ENCODE results near the gene LSM14A.

LSM14A gene

DNA sequence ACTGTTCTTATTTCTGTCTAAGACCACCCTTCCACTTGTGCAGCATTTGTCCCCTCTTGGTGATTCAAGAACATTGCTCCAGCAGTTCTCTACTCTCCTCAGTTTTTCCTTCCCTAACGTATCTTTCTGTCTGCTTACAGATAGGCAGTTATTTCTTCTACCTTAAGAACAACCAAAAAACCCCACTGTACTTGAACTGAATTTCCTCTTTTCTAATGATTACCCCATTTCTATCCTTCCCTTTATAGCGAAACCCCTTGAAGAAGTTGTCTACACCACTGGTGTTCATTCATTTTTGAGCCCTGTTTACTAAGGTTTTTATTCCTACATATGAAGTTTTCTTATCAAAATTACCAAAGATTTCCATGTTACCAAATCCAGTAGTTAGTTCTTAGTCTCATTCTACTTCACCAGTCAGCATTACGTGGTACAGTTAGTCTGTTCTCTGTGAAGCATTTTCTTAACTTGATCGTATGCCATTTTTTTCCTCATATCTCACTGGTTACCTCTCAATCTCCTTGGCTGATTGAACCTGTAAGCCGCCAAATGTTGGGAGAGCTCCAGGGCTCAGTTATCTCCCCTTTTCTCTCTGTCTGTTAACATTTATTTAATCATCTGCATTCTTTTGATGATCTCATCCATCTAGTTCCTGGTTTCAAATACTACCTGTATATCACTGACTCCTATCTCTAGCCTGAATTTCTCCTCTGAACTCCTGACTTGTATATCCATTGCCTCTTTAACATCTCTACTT, 9.0 kb downstream of the LSM14A start (continued):
- TF ChIP-seq, protein P1, sequence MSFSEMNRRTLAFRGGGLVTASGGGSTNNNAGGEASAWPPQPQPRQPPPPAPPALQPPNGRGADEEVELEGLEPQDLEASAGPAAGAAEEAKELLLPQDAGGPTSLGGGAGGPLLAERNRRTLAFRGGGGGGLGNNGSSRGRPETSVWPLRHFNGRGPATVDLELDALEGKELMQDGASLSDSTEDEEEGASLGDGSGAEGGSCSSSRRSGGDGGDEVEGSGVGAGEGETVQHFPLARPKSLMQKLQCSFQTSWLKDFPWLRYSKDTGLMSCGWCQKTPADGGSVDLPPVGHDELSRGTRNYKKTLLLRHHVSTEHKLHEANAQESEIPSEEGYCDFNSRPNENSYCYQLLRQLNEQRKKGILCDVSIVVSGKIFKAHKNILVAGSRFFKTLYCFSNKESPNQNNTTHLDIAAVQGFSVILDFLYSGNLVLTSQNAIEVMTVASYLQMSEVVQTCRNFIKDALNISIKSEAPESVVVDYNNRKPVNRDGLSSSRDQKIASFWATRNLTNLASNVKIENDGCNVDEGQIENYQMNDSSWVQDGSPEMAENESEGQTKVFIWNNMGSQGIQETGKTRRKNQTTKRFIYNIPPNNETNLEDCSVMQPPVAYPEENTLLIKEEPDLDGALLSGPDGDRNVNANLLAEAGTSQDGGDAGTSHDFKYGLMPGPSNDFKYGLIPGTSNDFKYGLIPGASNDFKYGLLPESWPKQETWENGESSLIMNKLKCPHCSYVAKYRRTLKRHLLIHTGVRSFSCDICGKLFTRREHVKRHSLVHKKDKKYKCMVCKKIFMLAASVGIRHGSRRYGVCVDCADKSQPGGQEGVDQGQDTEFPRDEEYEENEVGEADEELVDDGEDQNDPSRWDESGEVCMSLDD (tag by site-specific recombination; IDR thresholded peaks at IDR 0.05): no peak
- TF ChIP-seq ZBTB7A (tag by site-specific recombination; IDR thresholded peaks at IDR 0.05; ENCODE audit: low read depth): no peak
- no peak for TF ChIP-seq SP3 (tag by site-specific recombination; IDR thresholded peaks at IDR 0.05)
- peak; percentile 58 for TF ChIP-seq ZNF664 (tag by site-specific recombination; IDR thresholded peaks at IDR 0.05)
- TF ChIP-seq ZNF621 (tag by site-specific recombination; IDR thresholded peaks at IDR 0.05): no peak
- TF ChIP-seq, protein P2, sequence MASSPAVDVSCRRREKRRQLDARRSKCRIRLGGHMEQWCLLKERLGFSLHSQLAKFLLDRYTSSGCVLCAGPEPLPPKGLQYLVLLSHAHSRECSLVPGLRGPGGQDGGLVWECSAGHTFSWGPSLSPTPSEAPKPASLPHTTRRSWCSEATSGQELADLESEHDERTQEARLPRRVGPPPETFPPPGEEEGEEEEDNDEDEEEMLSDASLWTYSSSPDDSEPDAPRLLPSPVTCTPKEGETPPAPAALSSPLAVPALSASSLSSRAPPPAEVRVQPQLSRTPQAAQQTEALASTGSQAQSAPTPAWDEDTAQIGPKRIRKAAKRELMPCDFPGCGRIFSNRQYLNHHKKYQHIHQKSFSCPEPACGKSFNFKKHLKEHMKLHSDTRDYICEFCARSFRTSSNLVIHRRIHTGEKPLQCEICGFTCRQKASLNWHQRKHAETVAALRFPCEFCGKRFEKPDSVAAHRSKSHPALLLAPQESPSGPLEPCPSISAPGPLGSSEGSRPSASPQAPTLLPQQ (tag by site-specific recombination; IDR thresholded peaks at IDR 0.05): peak; percentile 86
- TF ChIP-seq ZFP37 (tag by site-specific recombination; IDR thresholded peaks at IDR 0.05): 0 out of 2 replicates have a peak, but pooled peaks have one; percentile 29
- no peak for TF ChIP-seq ZNF239 (tag by site-specific recombination; IDR thresholded peaks at IDR 0.05)
- TF ChIP-seq ZNF560 (tag by site-specific recombination; IDR thresholded peaks at IDR 0.05; ENCODE audit: borderline replicate concordance): no peak
- 0 out of 2 replicates have a peak, but pooled peaks have one; percentile 25 for TF ChIP-seq ZNF843 (tag by site-specific recombination; IDR thresholded peaks at IDR 0.05)
- 0 out of 2 replicates have a peak, but pooled peaks have one; percentile 4 for TF ChIP-seq ZNF341 (tag by site-specific recombination; IDR thresholded peaks at IDR 0.05; ENCODE audit: low read depth)
- no peak for TF ChIP-seq ZNF292 (tag by site-specific recombination; IDR thresholded peaks at IDR 0.05; ENCODE audit: borderline replicate concordance, low read depth)
- no peak for TF ChIP-seq ZNF114 (tag by site-specific recombination; IDR thresholded peaks at IDR 0.05)
- TF ChIP-seq ZNF169 (tag by site-specific recombination; IDR thresholded peaks at IDR 0.05): no peak
- TF ChIP-seq, protein P3, sequence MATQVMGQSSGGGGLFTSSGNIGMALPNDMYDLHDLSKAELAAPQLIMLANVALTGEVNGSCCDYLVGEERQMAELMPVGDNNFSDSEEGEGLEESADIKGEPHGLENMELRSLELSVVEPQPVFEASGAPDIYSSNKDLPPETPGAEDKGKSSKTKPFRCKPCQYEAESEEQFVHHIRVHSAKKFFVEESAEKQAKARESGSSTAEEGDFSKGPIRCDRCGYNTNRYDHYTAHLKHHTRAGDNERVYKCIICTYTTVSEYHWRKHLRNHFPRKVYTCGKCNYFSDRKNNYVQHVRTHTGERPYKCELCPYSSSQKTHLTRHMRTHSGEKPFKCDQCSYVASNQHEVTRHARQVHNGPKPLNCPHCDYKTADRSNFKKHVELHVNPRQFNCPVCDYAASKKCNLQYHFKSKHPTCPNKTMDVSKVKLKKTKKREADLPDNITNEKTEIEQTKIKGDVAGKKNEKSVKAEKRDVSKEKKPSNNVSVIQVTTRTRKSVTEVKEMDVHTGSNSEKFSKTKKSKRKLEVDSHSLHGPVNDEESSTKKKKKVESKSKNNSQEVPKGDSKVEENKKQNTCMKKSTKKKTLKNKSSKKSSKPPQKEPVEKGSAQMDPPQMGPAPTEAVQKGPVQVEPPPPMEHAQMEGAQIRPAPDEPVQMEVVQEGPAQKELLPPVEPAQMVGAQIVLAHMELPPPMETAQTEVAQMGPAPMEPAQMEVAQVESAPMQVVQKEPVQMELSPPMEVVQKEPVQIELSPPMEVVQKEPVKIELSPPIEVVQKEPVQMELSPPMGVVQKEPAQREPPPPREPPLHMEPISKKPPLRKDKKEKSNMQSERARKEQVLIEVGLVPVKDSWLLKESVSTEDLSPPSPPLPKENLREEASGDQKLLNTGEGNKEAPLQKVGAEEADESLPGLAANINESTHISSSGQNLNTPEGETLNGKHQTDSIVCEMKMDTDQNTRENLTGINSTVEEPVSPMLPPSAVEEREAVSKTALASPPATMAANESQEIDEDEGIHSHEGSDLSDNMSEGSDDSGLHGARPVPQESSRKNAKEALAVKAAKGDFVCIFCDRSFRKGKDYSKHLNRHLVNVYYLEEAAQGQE (tag by site-specific recombination; IDR thresholded peaks at IDR 0.05): no peak
- TF ChIP-seq ZBTB17 (tag by site-specific recombination; IDR thresholded peaks at IDR 0.05): peak; percentile 84
- 0 out of 2 replicates have a peak, but pooled peaks have one; percentile 11 for TF ChIP-seq TRIM28 (IDR thresholded peaks at IDR 0.05; ENCODE audit: borderline replicate concordance, low read length)
- TF ChIP-seq RBAK (tag by site-specific recombination; IDR thresholded peaks at IDR 0.05): no peak

DNA sequence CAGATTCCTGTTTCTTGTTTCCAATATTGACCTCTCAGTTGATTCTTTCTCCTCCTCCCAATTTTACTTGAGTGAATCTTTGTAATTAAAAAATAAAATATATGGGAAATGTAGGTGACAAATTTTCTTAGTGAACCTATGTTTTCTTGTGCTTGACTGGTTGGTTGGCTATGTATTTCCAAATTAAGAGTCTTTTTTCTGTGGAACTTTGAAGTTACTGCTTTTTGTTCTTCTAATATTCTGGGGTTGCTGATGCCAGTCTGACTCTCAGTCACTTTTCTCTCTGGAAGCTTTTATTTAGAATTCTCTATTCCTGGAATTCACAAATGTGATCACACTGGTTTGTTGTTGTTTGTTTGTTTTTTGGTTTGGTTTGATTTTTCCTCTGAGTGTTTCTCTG, 9.8 kb downstream of the LSM14A start:
- POLR2A ChIA-PET: interaction anchor here (0.6 to 1.5 kb wide), 5 partner anchors 8 to 404 kb away, joined by 3 to 5 read pairs (median 3); partner anchors contain the start of gene LSM14A
- H3K9me3 ChIP-seq (ENCODE audit: control insufficient read depth, insufficient read depth, low read depth, low read length): 0 out of 2 replicates have a peak, but pooled peaks cover 2% of the 10 kb centered on the region
- H3K4me1 ChIP-seq (ENCODE audit: control insufficient read depth, insufficient read depth, low read length): peaks cover 91% of the 10 kb centered on the region
- H3K27ac ChIP-seq (ENCODE audit: extremely low read depth, low read depth, low read length): no peak overlapping the region
- H3K4me3 ChIP-seq (ENCODE audit: low read depth, low read length): no peak overlapping the region
- peaks cover 9 to 53% of the 10 kb centered on the region in 2 experiments for H3K36me3 ChIP-seq (ENCODE audit: control insufficient read depth in 2 of 2, insufficient read depth in 1 of 2, low read length in 2 of 2)
- CTCF ChIA-PET: interaction anchor here (0.6 to 1.6 kb wide), 4 partner anchors 9 to 1206 kb away, joined by 3 to 8 read pairs (median 3); no protein-coding TSS in a partner anchor
- TF ChIP-seq YY1 (tag by site-specific recombination; IDR thresholded peaks at IDR 0.05) (no peak), MYNN (tag by site-specific recombination; IDR thresholded peaks at IDR 0.05; ENCODE audit: borderline replicate concordance) (peak; percentile 95), ZNF776 (tag by site-specific recombination; IDR thresholded peaks at IDR 0.05; ENCODE audit: borderline replicate concordance) (no peak), ZNF600 (tag by site-specific recombination; IDR thresholded peaks at IDR 0.05) (0 out of 2 replicates have a peak, but pooled peaks have one; percentile 7), ZBTB20 (tag by site-specific recombination; IDR thresholded peaks at IDR 0.05) (0 out of 2 replicates have a peak, but pooled peaks have one; percentile 16), ZEB2 (tag by site-specific recombination; IDR thresholded peaks at IDR 0.05) (no peak)
- TF ChIP-seq, protein P4, sequence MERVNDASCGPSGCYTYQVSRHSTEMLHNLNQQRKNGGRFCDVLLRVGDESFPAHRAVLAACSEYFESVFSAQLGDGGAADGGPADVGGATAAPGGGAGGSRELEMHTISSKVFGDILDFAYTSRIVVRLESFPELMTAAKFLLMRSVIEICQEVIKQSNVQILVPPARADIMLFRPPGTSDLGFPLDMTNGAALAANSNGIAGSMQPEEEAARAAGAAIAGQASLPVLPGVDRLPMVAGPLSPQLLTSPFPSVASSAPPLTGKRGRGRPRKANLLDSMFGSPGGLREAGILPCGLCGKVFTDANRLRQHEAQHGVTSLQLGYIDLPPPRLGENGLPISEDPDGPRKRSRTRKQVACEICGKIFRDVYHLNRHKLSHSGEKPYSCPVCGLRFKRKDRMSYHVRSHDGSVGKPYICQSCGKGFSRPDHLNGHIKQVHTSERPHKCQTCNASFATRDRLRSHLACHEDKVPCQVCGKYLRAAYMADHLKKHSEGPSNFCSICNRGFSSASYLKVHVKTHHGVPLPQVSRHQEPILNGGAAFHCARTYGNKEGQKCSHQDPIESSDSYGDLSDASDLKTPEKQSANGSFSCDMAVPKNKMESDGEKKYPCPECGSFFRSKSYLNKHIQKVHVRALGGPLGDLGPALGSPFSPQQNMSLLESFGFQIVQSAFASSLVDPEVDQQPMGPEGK (tag by site-specific recombination; IDR thresholded peaks at IDR 0.05): no peak
- TF ChIP-seq, protein P2 (tag by site-specific recombination; IDR thresholded peaks at IDR 0.05): no peak
